HEK293T (cell line): ENCODE results near the gene UBXN11.

Experiments used
- ARNT ChIP-seq: fragments of 450-650 bp; IDR thresholded peaks from 2 replicates; pipeline ENCODE4 v1.6.1; 2017; ENCODE audit warnings: mild to moderate bottlenecking
- CTBP1 ChIP-seq: fragments of 450-650 bp; IDR thresholded peaks from 2 replicates; pipeline ENCODE4 v1.6.1; 2016; ENCODE audit warnings: borderline replicate concordance
- ELF4 ChIP-seq: fragments of 450-650 bp; IDR thresholded peaks from 2 replicates; pipeline ENCODE4 v1.6.1; 2017; ENCODE audit warnings: antibody characterized with exemption
- FOXA1 ChIP-seq: fragments of 450-650 bp; IDR thresholded peaks from 2 replicates; pipeline ENCODE4 v1.6.1; 2016; ENCODE audit warnings: mild to moderate bottlenecking
- LEF1 ChIP-seq: fragments of 450-650 bp; IDR thresholded peaks from 2 replicates; pipeline ENCODE4 v1.6.1; 2017; ENCODE audit warnings: mild to moderate bottlenecking, borderline replicate concordance
- SP1 ChIP-seq: fragments of 450-650 bp; IDR thresholded peaks from 2 replicates; pipeline ENCODE4 v1.6.1; 2017
- SUZ12 ChIP-seq: fragments of 450-650 bp; IDR thresholded peaks from 2 replicates; pipeline ENCODE4 v1.6.1; 2016; ENCODE audit warnings: mild to moderate bottlenecking
- TARDBP ChIP-seq: fragments of 450-650 bp; IDR thresholded peaks from 2 replicates; pipeline ENCODE4 v1.6.1; 2016

GRCh38 chr1:26320896-26321295, 14.5 kb upstream of the UBXN11 start:
- TF ChIP-seq SP1 (no peak), FOXA1 (no peak), TARDBP (no peak), SUZ12 (no peak), ELF4 (no peak), LEF1 (no peak), CTBP1 (no peak), ARNT (no peak)
